PC-3 (cell line): Measurements from ENCODE around the gene C1QL3. TPM values are rescaled to one million over a fixed set of nuclear protein-coding genes. Genes with fewer than 3 reads are reported as not detected.

Source experiments
- ATAC-seq: fragments of 200-7000 bp; cut with Tn5 transposase; 2 replicates; pipeline ENCODE4 v1.9.1; 2020; ENCODE audit warnings: mild to moderate bottlenecking, moderate library complexity
- BruUV-seq: library from RNA; stranded (reverse); fragments of 400-500 nt; replicated peaks from 2 replicates; lab custom pipeline; 2021; lab: Mats Ljungman, UMichigan
- CTCF ChIA-PET: fragments of 300-600 bp; sonication (Branson Sonifier 250); formaldehyde crosslinking; loops from one replicate; lab custom pipeline; 2022; ENCODE audit warnings: antibody characterized with exemption; lab: Charles Lee
- POLR2A ChIA-PET: fragments of 300-600 bp; sonication (Branson Sonifier 250); formaldehyde crosslinking; loops from one replicate; lab custom pipeline; 2022; ENCODE audit warnings: antibody characterized with exemption; ENCODE audit not compliant: unreplicated experiment; lab: Charles Lee
- DNase-seq: peaks from one replicate; pipeline ENCODE4 v3.0.0-alpha.2; 2015
- H2AFZ ChIP-seq: fragments of 300-600 bp; sonication (generic); 2 replicates; pipeline ENCODE4 v1.6.0; 2016; ENCODE audit warnings: antibody characterized with exemption, low read length
- H3F3A ChIP-seq: fragments of 300-600 bp; sonication (generic); one replicate; pipeline ENCODE4 v1.6.0; 2017; ENCODE audit warnings: antibody characterized with exemption, low read length, control low read depth, mild to moderate bottlenecking; ENCODE audit not compliant: unreplicated experiment
- H3K27ac ChIP-seq: fragments of 300-600 bp; sonication (generic); 2 replicates; pipeline ENCODE4 v1.5.1; 2016; ENCODE audit warnings: mild to moderate bottlenecking, low read length
- H3K27me3 ChIP-seq: fragments of 300-600 bp; sonication (generic); 2 replicates; pipeline ENCODE4 v1.6.1; 2016; ENCODE audit warnings: low read length, mixed read lengths
- H3K36me3 ChIP-seq: fragments of 300-600 bp; sonication (generic); 2 replicates; pipeline ENCODE4 v1.6.1; 2016; ENCODE audit warnings: low read depth, mixed run types, low read length, mixed read lengths
- H3K4me1 ChIP-seq: fragments of 300-600 bp; sonication (generic); 2 replicates; pipeline ENCODE4 v1.5.1; 2016; ENCODE audit warnings: low read length; ENCODE audit not compliant: insufficient read depth
- H3K4me2 ChIP-seq: fragments of 300-600 bp; sonication (generic); 2 replicates; pipeline ENCODE4 v1.6.0; 2016; ENCODE audit warnings: low read length
- H3K4me3 ChIP-seq: fragments of 300-600 bp; sonication (generic); 2 replicates; pipeline ENCODE4 v1.5.1; 2016; ENCODE audit warnings: mild to moderate bottlenecking, low read length, mixed read lengths
- H3K79me2 ChIP-seq: fragments of 300-600 bp; sonication (generic); 2 replicates; pipeline ENCODE4 v1.6.1; 2017; ENCODE audit warnings: low read length, mixed read lengths
- H3K9ac ChIP-seq: fragments of 300-600 bp; sonication (generic); 2 replicates; pipeline ENCODE4 v1.6.0; 2016; ENCODE audit warnings: mild to moderate bottlenecking, low read length
- H3K9me2 ChIP-seq: fragments of 300-600 bp; sonication (generic); replicated peaks from 2 replicates; pipeline ENCODE4 v1.6.1; 2016; ENCODE audit warnings: mixed run types, low read length, mixed read lengths
- H3K9me3 ChIP-seq: fragments of 300-600 bp; sonication (generic); 2 replicates; pipeline ENCODE4 v1.6.1; 2016; ENCODE audit warnings: low read length, mixed read lengths
- H4K20me1 ChIP-seq: fragments of 300-600 bp; sonication (generic); 2 replicates; pipeline ENCODE4 v1.6.1; 2016; ENCODE audit warnings: low read length, mixed read lengths
- EZH2 ChIP-seq: fragments of 300-600 bp; sonication (generic); IDR thresholded peaks from one replicate; pipeline ENCODE4 v1.6.1; 2017; ENCODE audit warnings: antibody characterized with exemption, mild to moderate bottlenecking, low read length; ENCODE audit not compliant: unreplicated experiment
- EZH2phosphoT487 ChIP-seq: fragments of 300-600 bp; sonication (generic); IDR thresholded peaks from 2 replicates; pipeline ENCODE4 v1.6.1; 2018; ENCODE audit warnings: mild to moderate bottlenecking, antibody characterized with exemption, low read length, borderline replicate concordance
- intact Hi-C: fragments of 100-400 bp; cut with micrococcal nuclease; formaldehyde crosslinking; loops from 2 replicates; pipeline ENCODE4 v1.9.0; 2023
- total RNA-seq: library from RNA; depleted of rRNA; stranded (reverse); fragments of >200 nt; gene quantifications from 2 replicates; pipeline ENCODE4 v1.2.3, GENCODE V29; 2014
- TF ChIP-seq, protein P1 (sequence below): fragments of 300-600 bp; sonication (generic); conservative IDR thresholded peaks from 2 replicates; pipeline ENCODE4 v1.5.1; 2017; ENCODE audit warnings: antibody characterized with exemption, low read depth, mild to moderate bottlenecking, low read length

C1QL3 gene
- total RNA-seq, 1 experiment from 2014 or later, result not detected

DNA sequence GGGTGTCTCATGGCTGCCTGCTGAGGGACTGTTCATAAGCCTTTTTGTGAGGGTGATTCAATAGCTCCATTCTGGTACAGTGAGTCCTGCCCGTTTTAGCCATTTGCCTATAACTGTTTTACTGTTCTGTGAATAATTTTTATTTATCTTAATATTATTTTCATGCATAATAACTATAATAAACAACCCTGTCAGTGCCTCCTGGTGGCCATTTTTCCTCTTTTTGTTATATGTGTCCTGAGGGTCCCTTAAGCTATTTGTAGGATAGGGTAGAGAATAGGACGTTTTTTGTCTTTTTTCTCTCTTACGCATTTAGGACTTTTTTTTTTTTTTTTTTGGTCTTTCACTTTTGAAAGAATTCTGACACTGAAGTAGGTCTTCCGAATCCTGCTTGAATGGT lies 2.9 kb downstream of the C1QL3 start:
- H3K4me3 ChIP-seq, result no peak overlapping the region
- no peaks in the 10 kb centered on the region for H3F3A ChIP-seq
- no peak overlapping the region for H2AFZ ChIP-seq
- no peak for ATAC-seq
- no peaks in the 10 kb centered on the region for H3K79me2 ChIP-seq
- ChIA-PET CTCF (interaction anchor here (0.6 kb wide), 1 partner anchor 202 kb away, joined by 3 read pairs; no protein-coding TSS in a partner anchor), POLR2A (no interaction called here)
- no peaks in the 10 kb centered on the region for H4K20me1 ChIP-seq
- no peaks in the 10 kb centered on the region for H3K36me3 ChIP-seq
- intact Hi-C loops, result loop anchor here (10.0 kb wide), 1 partner anchor 614 kb away; no protein-coding TSS in a partner anchor
- peaks cover 6% of the 10 kb centered on the region; the same call in 1 of the 2 replicates for H3K27me3 ChIP-seq
- BruUV-seq, result no TSS peak
- no peak overlapping the region for H3K4me2 ChIP-seq
- no peaks in the 10 kb centered on the region for H3K9me2 ChIP-seq
- peak; percentile 23 for DNase-seq
- H3K9me3 ChIP-seq, result no peaks in the 10 kb centered on the region
- no peak overlapping the region for H3K27ac ChIP-seq
- H3K9ac ChIP-seq, result no peak overlapping the region
- H3K4me1 ChIP-seq, result no peaks in the 10 kb centered on the region
- TF ChIP-seq, protein P1, sequence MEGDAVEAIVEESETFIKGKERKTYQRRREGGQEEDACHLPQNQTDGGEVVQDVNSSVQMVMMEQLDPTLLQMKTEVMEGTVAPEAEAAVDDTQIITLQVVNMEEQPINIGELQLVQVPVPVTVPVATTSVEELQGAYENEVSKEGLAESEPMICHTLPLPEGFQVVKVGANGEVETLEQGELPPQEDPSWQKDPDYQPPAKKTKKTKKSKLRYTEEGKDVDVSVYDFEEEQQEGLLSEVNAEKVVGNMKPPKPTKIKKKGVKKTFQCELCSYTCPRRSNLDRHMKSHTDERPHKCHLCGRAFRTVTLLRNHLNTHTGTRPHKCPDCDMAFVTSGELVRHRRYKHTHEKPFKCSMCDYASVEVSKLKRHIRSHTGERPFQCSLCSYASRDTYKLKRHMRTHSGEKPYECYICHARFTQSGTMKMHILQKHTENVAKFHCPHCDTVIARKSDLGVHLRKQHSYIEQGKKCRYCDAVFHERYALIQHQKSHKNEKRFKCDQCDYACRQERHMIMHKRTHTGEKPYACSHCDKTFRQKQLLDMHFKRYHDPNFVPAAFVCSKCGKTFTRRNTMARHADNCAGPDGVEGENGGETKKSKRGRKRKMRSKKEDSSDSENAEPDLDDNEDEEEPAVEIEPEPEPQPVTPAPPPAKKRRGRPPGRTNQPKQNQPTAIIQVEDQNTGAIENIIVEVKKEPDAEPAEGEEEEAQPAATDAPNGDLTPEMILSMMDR, result peak; percentile 33
- TF ChIP-seq EZH2 (no peak), EZH2phosphoT487 (no peak)

DNA sequence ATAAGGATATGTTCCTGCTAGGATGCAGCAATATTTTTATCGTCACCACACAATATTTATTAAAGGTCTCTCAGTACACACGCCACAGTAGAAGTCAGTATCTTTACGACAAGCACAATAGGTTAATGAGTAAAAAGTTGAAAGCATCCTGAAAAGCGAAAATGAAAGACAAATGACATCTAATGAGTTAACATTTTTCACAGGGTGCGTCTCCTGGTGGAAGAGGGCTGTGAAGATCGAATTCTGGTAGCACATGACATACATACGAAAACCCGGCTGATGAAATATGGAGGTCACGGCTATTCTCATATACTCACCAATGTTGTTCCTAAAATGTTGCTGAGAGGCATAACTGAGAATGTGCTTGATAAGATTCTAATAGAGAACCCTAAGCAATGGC lies 10.8 kb downstream of the C1QL3 start:
- Histone ChIP-seq H3K36me3 (no peaks in the 10 kb centered on the region), H3K4me3 (no peak overlapping the region), H3K9ac (no peak overlapping the region), H3K9me2 (no peaks in the 10 kb centered on the region), H3F3A (no peaks in the 10 kb centered on the region), H3K27me3 (no peaks in the 10 kb centered on the region), H3K79me2 (no peaks in the 10 kb centered on the region), H3K9me3 (no peaks in the 10 kb centered on the region), H2AFZ (no peak overlapping the region), H3K4me2 (no peak overlapping the region), H3K27ac (no peak overlapping the region), H4K20me1 (no peaks in the 10 kb centered on the region), H3K4me1 (no peaks in the 10 kb centered on the region)
- intact Hi-C loops, result loop anchor here (10.0 kb wide), 1 partner anchor 606 kb away; no protein-coding TSS in a partner anchor
- no peak for ATAC-seq
- TF ChIP-seq EZH2phosphoT487, result no peak
- TF ChIP-seq, protein P1, result no peak
- TF ChIP-seq EZH2, result no peak
- BruUV-seq, result no TSS peak
- POLR2A ChIA-PET, result no interaction called here
- DNase-seq, result no peak
- CTCF ChIA-PET, result no interaction called here

DNA sequence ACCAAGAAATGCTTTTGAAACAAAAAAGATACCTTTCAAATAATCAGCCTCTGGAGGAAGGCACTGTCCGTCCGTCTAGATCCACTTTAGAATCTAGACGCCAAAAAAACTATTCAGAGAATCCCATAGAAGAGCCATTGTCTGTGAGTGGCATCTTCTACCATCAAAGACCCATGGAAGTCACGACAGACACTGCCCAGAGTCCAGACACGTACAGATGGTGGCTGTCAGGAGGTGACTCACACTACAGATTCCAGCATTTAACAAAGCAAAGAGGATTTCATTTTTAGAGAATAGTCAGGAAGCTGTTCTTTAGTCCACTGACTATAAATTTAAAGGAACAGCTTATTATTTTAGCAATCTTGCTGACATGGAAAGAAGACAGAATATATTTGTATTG lies 11.7 kb downstream of the C1QL3 start:
- no peaks in the 10 kb centered on the region for H3K9me2 ChIP-seq
- POLR2A ChIA-PET, result no interaction called here
- H3K27me3 ChIP-seq, result no peaks in the 10 kb centered on the region
- no peak overlapping the region for H3K9ac ChIP-seq
- H3K27ac ChIP-seq, result no peak overlapping the region
- CTCF ChIA-PET, result no interaction called here
- H4K20me1 ChIP-seq, result no peaks in the 10 kb centered on the region
- H3K4me1 ChIP-seq, result no peaks in the 10 kb centered on the region
- no peaks in the 10 kb centered on the region for H3F3A ChIP-seq
- ATAC-seq (no peak; the same call in 1 of the 2 replicates), DNase-seq (no peak)
- H3K36me3 ChIP-seq, result no peaks in the 10 kb centered on the region
- no peaks in the 10 kb centered on the region for H3K9me3 ChIP-seq
- no peak overlapping the region for H2AFZ ChIP-seq
- intact Hi-C loops, result loop anchor here (10.0 kb wide), 1 partner anchor 605 kb away; no protein-coding TSS in a partner anchor
- no peak overlapping the region for H3K4me2 ChIP-seq
- no TSS peak for BruUV-seq
- no peaks in the 10 kb centered on the region for H3K79me2 ChIP-seq
- TF ChIP-seq EZH2 (no peak), EZH2phosphoT487 (no peak)
- TF ChIP-seq, protein P1, result no peak
- H3K4me3 ChIP-seq, result no peak overlapping the region
